GM18519 (cell line): ENCODE data around the gene MAB21L4.

Experiments
- ATAC-seq: cut with Tn5 transposase; IDR thresholded peaks from one replicate; pipeline ENCODE4 v1.9.1; 2021; ENCODE audit warnings: mild to moderate bottlenecking, moderate library complexity; ENCODE audit not compliant: unreplicated experiment, low FRiP score

The MAB21L4 gene

GRCh38 chr2:240895656-240896388 lies at the start of gene MAB21L4:
Gene MAB21L4 (minus strand): TSS chr2:240896156. CDS start chr2:240895997, 159 bp downstream.
- no peak for ATAC-seq

GRCh38 chr2:240936106-240936505 lies 40.1 kb upstream of the MAB21L4 start:
- ATAC-seq, result no peak

GRCh38 chr2:240935103-240935876 lies 39.3 kb upstream of the MAB21L4 start:
- no peak for ATAC-seq

- no peak for ATAC-seq
These were observed 38.7 kb upstream of the MAB21L4 start for GRCh38 chr2:240934701-240935102.

GRCh38 chr2:240933966-240934700 lies 38.2 kb upstream of the MAB21L4 start:
- no peak for ATAC-seq

- ATAC-seq, result no peak
These were observed 37.4 kb upstream of the MAB21L4 start for GRCh38 chr2:240933048-240933965.

GRCh38 chr2:240932724-240933047 lies 36.7 kb upstream of the MAB21L4 start:
- ATAC-seq, result no peak

- ATAC-seq, result no peak
These were observed 36.2 kb upstream of the MAB21L4 start for GRCh38 chr2:240932001-240932723.

- ATAC-seq, result no peak
These were observed 35.5 kb upstream of the MAB21L4 start for GRCh38 chr2:240931319-240931949.

GRCh38 chr2:240930631-240931318 lies 34.8 kb upstream of the MAB21L4 start:
- ATAC-seq, result no peak

- ATAC-seq, result no peak
These were observed 34.2 kb upstream of the MAB21L4 start for GRCh38 chr2:240930096-240930630.

GRCh38 chr2:240929364-240930095 lies 33.6 kb upstream of the MAB21L4 start:
- ATAC-seq, result no peak

GRCh38 chr2:240928476-240929363 lies 32.8 kb upstream of the MAB21L4 start:
- ATAC-seq, result no peak

- ATAC-seq, result no peak
These were observed 31.4 kb upstream of the MAB21L4 start for GRCh38 chr2:240927390-240927781.

GRCh38 chr2:240926516-240927389 lies 30.8 kb upstream of the MAB21L4 start:
- no peak for ATAC-seq
